AG09319 (cell line): Measurements from ENCODE around the gene PTPN1.
A peak's percentile ranks its signal among the peaks of the same experiment; 100 is the strongest.

ENCODE experiments used
- DNase-seq: peaks from one replicate; pipeline ENCODE4 v3.0.0-alpha.2; 2010; ENCODE audit warnings: low read depth; ENCODE audit errors: extremely low read depth
- CTCF ChIP-seq: IDR thresholded peaks from 2 replicates; pipeline ENCODE4 v1.5.1; 2011; ENCODE audit warnings: low read depth, mild to moderate bottlenecking, inconsistent platforms, low read length, moderate library complexity

Gene PTPN1

GRCh38 chr20:50574586-50574985 is 64.4 kb downstream of the PTPN1 start:
- DNase-seq: no peak
- no peak for TF ChIP-seq CTCF

- TF ChIP-seq CTCF: peak; percentile 79
- DNase-seq: no peak
Measured at GRCh38 chr20:50575865-50576720, 65.9 kb downstream of the PTPN1 start.

- DNase-seq: no peak
- TF ChIP-seq CTCF: no peak
Measured at GRCh38 chr20:50577175-50578018, 67.2 kb downstream of the PTPN1 start.

- DNase-seq: no peak
- TF ChIP-seq CTCF: no peak
Measured at GRCh38 chr20:50578061-50578777, 68.0 kb downstream of the PTPN1 start.

- no peak for DNase-seq
Measured at GRCh38 chr20:50578778-50579165, 68.6 kb downstream of the PTPN1 start.

GRCh38 chr20:50579511-50579910 is 69.3 kb downstream of the PTPN1 start:
- DNase-seq: no peak
- TF ChIP-seq CTCF: no peak

More at GRCh38 chr20:50578778-50579165, 68.6 kb downstream of the PTPN1 start:
- no peak for TF ChIP-seq CTCF
